ENCODE measurements around the gene ITGB1. TPM values are rescaled to one million over a fixed set of nuclear protein-coding genes. Genes with fewer than 3 reads are reported as not detected.

Gene ITGB1
- total and polyA plus RNA-seq, 9 of the 15 experiments (the other 6 are each of a cell fraction or from before 2014, with no cell fraction given) = 40.2 to 194 (median 155) TPM

DNA sequence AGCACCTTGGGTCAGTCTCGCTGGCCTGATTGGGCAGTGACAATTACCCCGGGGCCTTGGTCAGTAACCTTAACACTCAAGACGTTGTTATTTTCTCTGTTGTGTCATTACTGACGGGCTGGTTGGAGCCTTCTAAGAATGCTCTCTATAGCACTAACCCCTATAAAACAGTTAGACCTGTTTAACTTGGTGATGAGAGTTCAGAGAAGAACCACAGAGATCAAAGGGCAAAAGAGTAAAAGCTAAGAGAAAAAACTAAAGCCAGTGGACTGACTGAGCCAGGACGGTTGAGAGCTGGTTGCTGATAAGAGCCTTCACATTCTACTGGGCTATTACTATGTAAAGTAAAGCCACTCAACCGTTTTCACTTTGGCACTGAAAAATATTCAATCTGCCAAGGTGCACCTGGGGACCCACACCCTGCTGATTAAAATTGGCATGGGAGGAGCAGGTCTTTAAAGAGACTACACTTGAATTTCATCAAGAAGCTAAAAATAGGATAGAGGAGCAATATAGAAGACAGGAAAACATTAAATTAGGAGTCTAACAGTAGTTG lies 13.6 kb upstream of the ITGB1 start (continued):
- TF ChIP-seq POLR3A (IDR thresholded peaks at IDR 0.05; ENCODE audit: borderline replicate concordance, extremely low read depth, insufficient read depth, insufficient read length) (no peak), ZNF140 (CRISPR knock-in tag; IDR thresholded peaks at IDR 0.05) (no peak), ZBTB40 (IDR thresholded peaks at IDR 0.05) (no peak), ZBTB40 (CRISPR knock-in tag; IDR thresholded peaks at IDR 0.05) (no peak), BDP1 (IDR thresholded peaks at IDR 0.05; ENCODE audit: insufficient read depth, insufficient read length) (no peak), RBM22 (IDR thresholded peaks at IDR 0.05; ENCODE audit: low read depth, low read length, poor library complexity, severe bottlenecking) (no peak), LARP7 (IDR thresholded peaks at IDR 0.05) (no peak), PRMT5 (CRISPR knock-in tag; IDR thresholded peaks at IDR 0.05) (no peak), ARID3B (CRISPR knock-in tag; IDR thresholded peaks at IDR 0.05; ENCODE audit: borderline replicate concordance) (no peak), PBX2 (CRISPR knock-in tag; IDR thresholded peaks at IDR 0.05; ENCODE audit: low read depth) (no peak), PBX2 (tag; conservative IDR thresholded peaks at IDR 0.05; ENCODE audit: low read depth) (no peak), ZNF785 (CRISPR knock-in tag; IDR thresholded peaks at IDR 0.05) (no peak), NFE2 (IDR thresholded peaks at IDR 0.05; ENCODE audit: low read depth) (no peak), ZNF277 (CRISPR knock-in tag; IDR thresholded peaks at IDR 0.05; ENCODE audit: borderline replicate concordance) (no peak)
